Ishikawa (cell line): Measurements from ENCODE around the gene PLPPR1.

ENCODE experiments used
- CEBPB ChIP-seq: IDR thresholded peaks from 2 replicates; pipeline ENCODE4 v1.6.1; 2012
- EGR1 ChIP-seq: IDR thresholded peaks from 2 replicates; pipeline ENCODE4 v1.6.1; 2012
- EP300 ChIP-seq: IDR thresholded peaks from 2 replicates; pipeline ENCODE4 v1.6.1; 2012; ENCODE audit warnings: borderline replicate concordance
- FOXM1 ChIP-seq: IDR thresholded peaks from 2 replicates; pipeline ENCODE4 v1.6.1; 2012; ENCODE audit warnings: low read depth, borderline replicate concordance
- NFIC ChIP-seq: IDR thresholded peaks from 2 replicates; pipeline ENCODE4 v1.6.1; 2012
- RAD21 ChIP-seq: IDR thresholded peaks from 2 replicates; pipeline ENCODE4 v1.6.1; 2012; ENCODE audit warnings: low read depth
- TAF1 ChIP-seq: IDR thresholded peaks from 2 replicates; pipeline ENCODE4 v1.6.1; 2012; ENCODE audit warnings: low read depth, mild to moderate bottlenecking
- TEAD4 ChIP-seq: IDR thresholded peaks from 2 replicates; pipeline ENCODE4 v1.6.1; 2012
- ZBTB7A ChIP-seq: IDR thresholded peaks from 2 replicates; pipeline ENCODE4 v1.6.1; 2012; ENCODE audit warnings: low read depth
- TF ChIP-seq, protein P1 (sequence below): IDR thresholded peaks from 2 replicates; pipeline ENCODE4 v1.6.1; 2012
- TF ChIP-seq, protein P2 (sequence below): IDR thresholded peaks from 2 replicates; pipeline ENCODE4 v1.6.1; 2012; ENCODE audit warnings: low read depth, mild to moderate bottlenecking
- TF ChIP-seq, protein P3 (sequence below): IDR thresholded peaks from 2 replicates; pipeline ENCODE4 v1.6.1; 2012

GRCh38 chr9:101332362-101332761 lies 303.8 kb downstream of the PLPPR1 start:
- no peak for TF ChIP-seq EP300
- TF ChIP-seq, protein P1, sequence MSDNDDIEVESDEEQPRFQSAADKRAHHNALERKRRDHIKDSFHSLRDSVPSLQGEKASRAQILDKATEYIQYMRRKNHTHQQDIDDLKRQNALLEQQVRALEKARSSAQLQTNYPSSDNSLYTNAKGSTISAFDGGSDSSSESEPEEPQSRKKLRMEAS, result no peak
- TF ChIP-seq, protein P2, sequence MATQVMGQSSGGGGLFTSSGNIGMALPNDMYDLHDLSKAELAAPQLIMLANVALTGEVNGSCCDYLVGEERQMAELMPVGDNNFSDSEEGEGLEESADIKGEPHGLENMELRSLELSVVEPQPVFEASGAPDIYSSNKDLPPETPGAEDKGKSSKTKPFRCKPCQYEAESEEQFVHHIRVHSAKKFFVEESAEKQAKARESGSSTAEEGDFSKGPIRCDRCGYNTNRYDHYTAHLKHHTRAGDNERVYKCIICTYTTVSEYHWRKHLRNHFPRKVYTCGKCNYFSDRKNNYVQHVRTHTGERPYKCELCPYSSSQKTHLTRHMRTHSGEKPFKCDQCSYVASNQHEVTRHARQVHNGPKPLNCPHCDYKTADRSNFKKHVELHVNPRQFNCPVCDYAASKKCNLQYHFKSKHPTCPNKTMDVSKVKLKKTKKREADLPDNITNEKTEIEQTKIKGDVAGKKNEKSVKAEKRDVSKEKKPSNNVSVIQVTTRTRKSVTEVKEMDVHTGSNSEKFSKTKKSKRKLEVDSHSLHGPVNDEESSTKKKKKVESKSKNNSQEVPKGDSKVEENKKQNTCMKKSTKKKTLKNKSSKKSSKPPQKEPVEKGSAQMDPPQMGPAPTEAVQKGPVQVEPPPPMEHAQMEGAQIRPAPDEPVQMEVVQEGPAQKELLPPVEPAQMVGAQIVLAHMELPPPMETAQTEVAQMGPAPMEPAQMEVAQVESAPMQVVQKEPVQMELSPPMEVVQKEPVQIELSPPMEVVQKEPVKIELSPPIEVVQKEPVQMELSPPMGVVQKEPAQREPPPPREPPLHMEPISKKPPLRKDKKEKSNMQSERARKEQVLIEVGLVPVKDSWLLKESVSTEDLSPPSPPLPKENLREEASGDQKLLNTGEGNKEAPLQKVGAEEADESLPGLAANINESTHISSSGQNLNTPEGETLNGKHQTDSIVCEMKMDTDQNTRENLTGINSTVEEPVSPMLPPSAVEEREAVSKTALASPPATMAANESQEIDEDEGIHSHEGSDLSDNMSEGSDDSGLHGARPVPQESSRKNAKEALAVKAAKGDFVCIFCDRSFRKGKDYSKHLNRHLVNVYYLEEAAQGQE, result no peak
- TF ChIP-seq RAD21, result no peak
- no peak for TF ChIP-seq CEBPB
- no peak for TF ChIP-seq EGR1
- no peak for TF ChIP-seq NFIC
- TF ChIP-seq ZBTB7A, result no peak
- TF ChIP-seq TEAD4, result no peak
- no peak for TF ChIP-seq TAF1
- TF ChIP-seq FOXM1, result no peak
- TF ChIP-seq, protein P3, sequence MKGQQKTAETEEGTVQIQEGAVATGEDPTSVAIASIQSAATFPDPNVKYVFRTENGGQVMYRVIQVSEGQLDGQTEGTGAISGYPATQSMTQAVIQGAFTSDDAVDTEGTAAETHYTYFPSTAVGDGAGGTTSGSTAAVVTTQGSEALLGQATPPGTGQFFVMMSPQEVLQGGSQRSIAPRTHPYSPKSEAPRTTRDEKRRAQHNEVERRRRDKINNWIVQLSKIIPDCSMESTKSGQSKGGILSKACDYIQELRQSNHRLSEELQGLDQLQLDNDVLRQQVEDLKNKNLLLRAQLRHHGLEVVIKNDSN, result no peak
